Prostate gland (tissue), 2 donors: ENCODE data around the gene ECSIT. TPM values are rescaled to one million over a fixed set of nuclear protein-coding genes. Genes with fewer than 3 reads are reported as not detected.

Source experiments
- DNase-seq: peaks from one replicate; pipeline ENCODE4 v3.0.0-alpha.2; 2019; ENCODE audit warnings: low spot score
- H3K27ac ChIP-seq, 2 donors: fragments of 200-600 bp; sonication (generic); 2 replicates each; pipeline ENCODE4 v1.5.1; 2017 to 2019
- H3K27me3 ChIP-seq: fragments of 200-600 bp; sonication (generic); replicated peaks from 2 replicates; pipeline ENCODE4 v1.5.1; 2019; ENCODE audit not compliant: insufficient read depth
- H3K36me3 ChIP-seq, 2 donors: fragments of 200-600 bp; sonication (generic); 1 replicate in 1 of 2; 2 replicates in 1 of 2; pipeline versions ENCODE4 v1.5.1 to v1.8.1; 2017 to 2019
- H3K4me1 ChIP-seq: fragments of 200-600 bp; sonication (generic); replicated peaks from 2 replicates; pipeline ENCODE4 v1.5.1; 2019
- H3K4me3 ChIP-seq, 2 donors: fragments of 200-600 bp; sonication (generic); 2 replicates each; pipeline ENCODE4 v1.5.1; 2017 to 2019
- H3K9me3 ChIP-seq: fragments of 200-600 bp; sonication (generic); 2 replicates; pipeline ENCODE4 v1.5.1; 2017
- CTCF ChIP-seq, 4 experiments: fragments of 200-600 bp in 2 of 4; fragments of 450-650 bp in 2 of 4; sonication (generic) in 2 of 4; IDR thresholded peaks; 1 replicate in 3 of 4; 2 replicates in 1 of 4; pipeline ENCODE4 v1.5.1; 2016 to 2019; ENCODE audit warnings: antibody characterized with exemption in 4 of 4, mild to moderate bottlenecking in 2 of 4, moderate library complexity in 2 of 4
- POLR2A ChIP-seq: fragments of 450-650 bp; IDR thresholded peaks from one replicate; pipeline ENCODE4 v1.6.1; 2016; ENCODE audit warnings: antibody characterized with exemption, mild to moderate bottlenecking
- POLR2AphosphoS5 ChIP-seq: sonication (generic); formaldehyde crosslinking; IDR thresholded peaks from one replicate; pipeline ENCODE4 v1.6.1; 2017; ENCODE audit warnings: antibody characterized with exemption
- WGBS: methylation state at CpG from one replicate; pipeline ENCODE4 v1.1.5; 2018; 5-methylcytosine and 5-hydroxymethylcytosine counted together
- intact Hi-C: fragments of 100-400 bp; cut with DNase I; formaldehyde crosslinking; loops from one replicate; pipeline ENCODE4 v1.14.2; 2022
- total RNA-seq, 2 donors: library from RNA; depleted of rRNA; stranded (reverse); fragments of >200 nt; gene quantifications; one replicate each; pipeline ENCODE4 v1.1.0, GENCODE V29; 2016

ECSIT gene
- total RNA-seq, 2 donors from 2014 or later = 93.0 to 94.7 TPM

DNA sequence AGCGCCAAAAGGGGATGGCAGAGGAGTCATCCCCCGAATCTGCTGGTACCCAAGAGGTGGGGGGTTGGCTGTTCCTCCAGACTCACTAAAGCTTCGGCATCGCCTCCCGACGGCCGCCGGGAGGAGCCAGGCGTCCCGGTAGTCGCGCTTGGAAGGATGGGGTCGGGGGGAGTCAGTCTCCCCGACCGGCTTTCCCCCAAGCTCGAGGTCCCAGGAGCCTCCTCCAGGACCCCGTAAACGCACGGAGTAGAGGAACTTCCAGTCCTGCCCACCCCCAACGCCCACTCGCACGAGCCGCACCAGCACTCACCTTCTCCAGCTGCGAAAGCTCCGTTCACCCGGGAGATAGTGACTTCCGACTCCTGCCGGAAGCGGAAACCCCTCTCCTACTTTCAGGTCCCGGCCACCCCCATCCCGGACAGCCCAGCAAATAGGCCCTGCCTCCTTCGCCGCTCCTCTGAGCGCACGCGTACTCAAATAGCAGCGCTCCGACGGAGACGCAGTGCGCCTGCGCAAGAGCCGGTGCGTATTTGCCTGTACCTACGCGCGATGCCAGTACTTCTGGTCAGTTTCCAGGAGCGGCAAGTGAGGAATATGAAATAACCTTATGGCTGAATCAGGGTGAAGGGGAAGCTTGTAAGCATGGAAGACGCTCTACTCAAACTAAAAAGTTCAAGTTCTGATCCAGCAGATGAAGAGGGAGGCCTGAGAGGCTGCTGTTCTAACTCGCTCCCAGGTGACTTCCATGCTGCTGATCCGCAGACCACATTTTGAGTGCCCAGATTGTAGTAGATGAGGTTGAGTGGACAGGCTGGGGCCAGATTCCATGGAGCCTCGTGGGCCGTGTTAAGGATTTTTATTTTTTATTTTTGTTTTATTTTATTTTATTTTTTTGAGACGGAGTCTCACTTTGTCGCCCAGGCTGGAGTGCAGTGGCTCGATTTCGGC, 30.2 kb upstream of the ECSIT start, which contains the start of gene ELOF1:
Gene ELOF1 (minus strand): TSS at position 350 of the 948 bp plus-strand sequence. CDS start 4,883 bp downstream, outside the sequence.
- peak within 1 kb of the TSS; percentile 58 to 83 for H3K4me3 ChIP-seq
- peak within 1 kb of the TSS; percentile 74 to 77 for H3K27ac ChIP-seq
- 2% methylated on average over 57 of the region's 57 CpGs for WGBS
- no peaks in the 10 kb centered on the region for H3K27me3 ChIP-seq
- H3K9me3 ChIP-seq = no peaks in the 10 kb centered on the region
- H3K36me3 ChIP-seq = peaks cover 0 to under 1% of the 10 kb centered on the region in 2 donors
- peaks cover 11% of the 10 kb centered on the region for H3K4me1 ChIP-seq
- TF ChIP-seq POLR2AphosphoS5 = peak; percentile 100
- TF ChIP-seq CTCF (IDR thresholded peaks at IDR 0.05) = peak in 2 of 4 experiments; percentile 2 to 26
- peak; percentile 82 for TF ChIP-seq POLR2A
- DNase-seq = peak; percentile 98
- intact Hi-C loops = no loop called here

DNA sequence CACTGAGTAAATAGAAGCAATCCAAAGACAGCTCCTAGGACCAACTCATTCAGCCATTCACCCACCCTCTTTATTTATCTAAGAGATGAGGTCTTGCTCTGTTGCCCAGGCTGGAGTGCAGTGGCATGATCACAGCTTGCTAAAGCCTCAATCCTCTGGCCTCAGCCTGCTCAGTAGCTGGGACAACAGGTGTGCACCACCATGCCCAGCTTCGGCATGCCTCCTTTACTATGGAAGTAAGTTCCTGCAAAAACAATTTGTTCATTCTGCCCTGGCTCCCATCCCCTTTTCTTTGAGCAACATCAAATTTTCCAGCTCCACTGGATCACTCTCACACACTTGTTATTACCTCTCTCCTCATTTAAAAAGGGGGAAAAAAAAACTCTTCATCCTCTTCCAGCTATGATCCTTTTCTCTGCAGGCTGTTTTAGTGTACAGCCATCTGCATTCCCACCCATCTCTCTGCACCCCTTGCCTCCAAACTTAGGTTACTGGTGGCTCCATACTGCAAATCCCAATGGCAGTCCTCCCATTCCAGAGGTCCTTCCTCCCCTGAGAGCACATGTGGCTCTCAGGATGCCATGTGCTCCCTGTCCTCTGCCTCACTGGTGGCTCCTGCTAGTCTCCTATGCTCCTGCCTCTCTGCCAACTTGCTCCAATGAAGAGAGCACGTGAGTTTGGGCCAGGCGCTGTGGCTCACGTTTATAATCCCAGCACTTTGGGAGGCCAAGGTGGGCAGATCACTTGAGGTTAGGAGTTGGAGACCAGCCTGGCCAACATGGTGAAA, 27.9 kb upstream of the ECSIT start:
- no peak overlapping the region for H3K27ac ChIP-seq
- peaks cover 3 to 6% of the 10 kb centered on the region in 2 donors for H3K36me3 ChIP-seq
- TF ChIP-seq CTCF (IDR thresholded peaks at IDR 0.05) (no peak), POLR2AphosphoS5 (no peak), POLR2A (no peak)
- no peaks in the 10 kb centered on the region for H3K27me3 ChIP-seq
- H3K4me1 ChIP-seq = peaks cover 11% of the 10 kb centered on the region
- no peak for DNase-seq
- no peaks in the 10 kb centered on the region for H3K9me3 ChIP-seq
- no peak overlapping the region for H3K4me3 ChIP-seq
- WGBS = 71% methylated on average over 4 of the region's 4 CpGs
- intact Hi-C loops = no loop called here

- peaks cover 3 to 6% of the 10 kb centered on the region in 2 donors for H3K36me3 ChIP-seq
Measured at GRCh38 chr19:11555246-11555645, 26.3 kb upstream of the ECSIT start.

GRCh38 chr19:11554160-11554559, 25.2 kb upstream of the ECSIT start:
- H3K9me3 ChIP-seq = no peaks in the 10 kb centered on the region
- intact Hi-C loops = no loop called here
- TF ChIP-seq POLR2AphosphoS5 = no peak
- DNase-seq = no peak
- WGBS = 89% methylated on average over 12 of the region's 12 CpGs
- H3K27ac ChIP-seq = no peak overlapping the region
- H3K4me1 ChIP-seq = peaks cover 11% of the 10 kb centered on the region
- no peak overlapping the region for H3K4me3 ChIP-seq
- H3K36me3 ChIP-seq = peaks cover 3 to 6% of the 10 kb centered on the region in 2 donors
- H3K27me3 ChIP-seq = no peaks in the 10 kb centered on the region

More at GRCh38 chr19:11555246-11555645, 26.3 kb upstream of the ECSIT start:
- Histone ChIP-seq H3K4me3 (no peak overlapping the region), H3K27me3 (no peaks in the 10 kb centered on the region), H3K4me1 (peaks cover 11% of the 10 kb centered on the region), H3K9me3 (no peaks in the 10 kb centered on the region), H3K27ac (no peak overlapping the region)
- 84% methylated on average over 6 of the region's 6 CpGs for WGBS
- intact Hi-C loops = no loop called here
- TF ChIP-seq POLR2A = no peak
- no peak for TF ChIP-seq CTCF (IDR thresholded peaks at IDR 0.05)
- no peak for TF ChIP-seq POLR2AphosphoS5
- no peak for DNase-seq
